GM12892 (cell line): Measurements from ENCODE around the gene PCDHB10. TPM values are rescaled to one million over a fixed set of nuclear protein-coding genes. Genes with fewer than 3 reads are reported as not detected.
"Not testable (repeated sequence)": the region's sequence is repeated elsewhere in the genome, so short reads cannot be mapped to it uniquely, and the experiment has no call there.

ENCODE experiments used
- DNase-seq: peaks from one replicate; pipeline ENCODE4 v3.0.0; 2011; ENCODE audit not compliant: insufficient read length
- FAIRE-seq: peaks from 2 replicates; lab custom pipeline; 2011; peaks lifted over from hg19 to GRCh38; lab: Jason Lieb, UNC
- POLR2A ChIP-seq: IDR thresholded peaks from 2 replicates; pipeline ENCODE4 v1.6.1; 2011; ENCODE audit warnings: low read depth, low read length, control low read depth
- POLR2AphosphoS5 ChIP-seq: IDR thresholded peaks from 2 replicates; pipeline ENCODE4 v1.6.1; 2011; ENCODE audit warnings: low read depth, low read length, control low read depth
- TAF1 ChIP-seq: IDR thresholded peaks from 2 replicates; pipeline ENCODE4 v1.6.1; 2011; ENCODE audit warnings: low read depth, mild to moderate bottlenecking, control low read depth, low read length, borderline replicate concordance
- polyA plus RNA-seq: library from polyadenylated mRNA; unstranded; fragments of >200 nt; gene quantifications from one replicate; pipeline ENCODE4 v1.2.1, GENCODE V29; 2012; ENCODE audit warnings: missing spikeins, inconsistent platforms; ENCODE audit not compliant: missing spikeins

Gene PCDHB10
- not detected for polyA plus RNA-seq

DNA sequence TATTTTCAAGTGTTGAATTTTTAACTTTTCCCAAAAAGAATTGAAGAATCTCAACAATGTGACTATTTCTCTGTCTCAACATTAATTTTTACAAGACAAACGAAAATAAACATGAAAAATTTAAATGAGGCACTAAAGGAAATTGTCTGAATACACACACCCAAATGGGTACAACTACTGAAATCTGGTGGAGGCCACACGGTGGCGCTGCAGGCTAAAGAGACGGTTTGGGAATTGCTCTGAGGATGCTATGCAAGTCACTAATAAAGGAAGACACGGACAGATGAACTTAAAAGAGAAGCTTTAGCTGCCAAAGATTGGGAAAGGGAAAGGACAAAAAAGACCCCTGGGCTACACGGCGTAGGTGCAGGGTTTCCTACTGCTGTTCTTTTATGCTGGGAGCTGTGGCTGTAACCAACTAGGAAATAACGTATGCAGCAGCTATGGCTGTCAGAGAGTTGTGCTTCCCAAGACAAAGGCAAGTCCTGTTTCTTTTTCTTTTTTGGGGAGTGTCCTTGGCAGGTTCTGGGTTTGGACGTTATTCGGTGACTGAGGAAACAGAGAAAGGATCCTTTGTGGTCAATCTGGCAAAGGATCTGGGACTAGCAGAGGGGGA, at the start of gene PCDHB10:
PCDHB10 (plus strand) TSS at position 244 of the 616 bp plus-strand sequence; CDS start at position 444, 200 bp downstream.
- FAIRE-seq (no peak), DNase-seq (no peak)
- TF ChIP-seq POLR2A: no peak
- no peak for TF ChIP-seq TAF1
- TF ChIP-seq POLR2AphosphoS5: no peak

DNA sequence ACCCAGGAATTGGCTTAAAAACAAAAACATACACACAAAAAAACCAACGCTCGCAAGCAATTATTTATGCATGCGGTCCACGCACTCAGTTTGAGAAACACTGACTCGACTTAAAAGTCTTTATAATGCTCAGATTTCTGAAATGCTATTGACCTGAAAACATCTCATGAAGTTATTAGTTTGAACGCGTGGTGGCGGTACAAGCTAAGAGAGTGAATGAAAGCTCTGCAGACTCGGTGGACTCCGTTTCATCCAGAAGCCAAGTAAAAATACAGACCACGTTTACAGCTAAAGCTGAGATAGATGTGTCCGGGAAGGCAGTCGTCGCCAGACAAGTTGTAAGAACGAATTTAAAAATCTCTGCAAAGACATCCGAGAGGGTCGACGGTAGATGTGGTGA, 42.3 kb upstream of the PCDHB10 start, which contains the start of gene PCDHB6:
PCDHB6 (plus strand) TSS at position 246 of the 400 bp plus-strand sequence. CDS start 201 bp downstream, outside the sequence.
- DNase-seq (no peak), FAIRE-seq (no peak)
- no peak for TF ChIP-seq POLR2AphosphoS5
- no peak for TF ChIP-seq POLR2A
- TF ChIP-seq TAF1: no peak

DNA sequence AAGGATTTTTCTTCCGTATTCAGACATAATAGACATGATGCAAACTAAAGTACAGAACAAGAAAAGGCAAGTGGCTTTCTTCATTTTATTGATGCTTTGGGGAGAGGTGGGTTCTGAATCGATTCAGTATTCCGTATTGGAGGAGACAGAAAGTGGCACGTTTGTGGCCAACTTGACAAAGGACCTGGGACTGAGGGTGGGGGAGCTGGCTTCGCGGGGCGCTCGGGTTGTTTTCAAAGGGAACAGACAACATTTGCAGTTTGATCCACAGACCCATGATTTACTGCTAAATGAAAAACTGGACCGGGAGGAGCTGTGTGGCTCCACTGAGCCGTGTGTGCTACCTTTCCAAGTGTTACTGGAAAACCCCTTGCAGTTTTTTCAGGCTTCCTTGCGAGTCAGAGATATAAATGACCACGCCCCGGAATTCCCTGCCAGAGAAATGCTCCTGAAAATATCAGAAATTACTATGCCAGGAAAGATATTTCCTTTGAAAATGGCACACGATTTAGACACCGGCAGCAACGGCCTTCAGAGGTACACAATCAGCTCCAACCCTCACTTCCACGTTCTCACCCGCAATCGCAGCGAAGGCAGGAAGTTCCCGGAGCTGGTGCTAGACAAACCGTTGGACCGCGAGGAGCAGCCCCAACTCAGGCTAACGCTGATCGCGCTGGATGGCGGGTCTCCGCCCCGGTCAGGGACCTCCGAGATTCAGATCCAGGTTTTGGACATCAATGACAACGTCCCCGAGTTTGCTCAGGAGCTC, 41.7 kb upstream of the PCDHB10 start:
- DNase-seq (no peak), FAIRE-seq (no peak)
- TF ChIP-seq POLR2AphosphoS5: no peak
- TF ChIP-seq TAF1: no peak
- no peak for TF ChIP-seq POLR2A

DNA sequence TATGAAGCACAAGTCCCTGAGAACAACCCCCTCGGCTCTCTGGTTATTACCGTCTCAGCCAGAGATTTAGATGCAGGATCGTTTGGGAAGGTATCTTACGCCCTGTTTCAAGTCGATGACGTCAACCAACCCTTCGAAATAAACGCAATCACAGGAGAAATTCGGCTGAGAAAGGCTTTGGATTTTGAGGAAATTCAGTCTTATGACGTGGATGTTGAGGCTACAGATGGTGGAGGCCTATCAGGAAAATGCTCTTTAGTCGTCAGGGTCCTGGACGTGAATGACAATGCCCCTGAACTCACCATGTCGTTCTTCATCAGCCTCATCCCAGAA, 41.2 kb upstream of the PCDHB10 start:
- FAIRE-seq (no peak), DNase-seq (no peak)
- TF ChIP-seq POLR2A (no peak), POLR2AphosphoS5 (no peak), TAF1 (no peak)

DNA sequence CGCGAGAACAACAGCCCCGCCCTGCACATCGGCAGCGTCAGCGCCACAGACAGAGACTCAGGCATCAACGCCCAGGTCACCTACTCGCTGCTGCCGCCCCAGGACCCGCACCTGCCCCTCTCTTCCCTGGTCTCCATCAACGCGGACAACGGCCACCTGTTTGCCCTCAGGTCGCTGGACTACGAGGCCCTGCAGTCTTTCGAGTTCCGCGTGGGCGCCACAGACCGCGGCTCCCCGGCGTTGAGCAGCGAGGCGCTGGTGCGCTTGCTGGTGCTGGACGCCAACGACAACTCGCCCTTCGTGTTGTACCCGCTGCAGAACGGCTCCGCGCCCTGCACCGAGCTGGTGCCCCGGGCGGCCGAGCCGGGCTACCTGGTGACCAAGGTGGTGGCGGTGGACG, 40.5 kb upstream of the PCDHB10 start:
- not testable (repeated sequence) for DNase-seq, FAIRE-seq

DNA sequence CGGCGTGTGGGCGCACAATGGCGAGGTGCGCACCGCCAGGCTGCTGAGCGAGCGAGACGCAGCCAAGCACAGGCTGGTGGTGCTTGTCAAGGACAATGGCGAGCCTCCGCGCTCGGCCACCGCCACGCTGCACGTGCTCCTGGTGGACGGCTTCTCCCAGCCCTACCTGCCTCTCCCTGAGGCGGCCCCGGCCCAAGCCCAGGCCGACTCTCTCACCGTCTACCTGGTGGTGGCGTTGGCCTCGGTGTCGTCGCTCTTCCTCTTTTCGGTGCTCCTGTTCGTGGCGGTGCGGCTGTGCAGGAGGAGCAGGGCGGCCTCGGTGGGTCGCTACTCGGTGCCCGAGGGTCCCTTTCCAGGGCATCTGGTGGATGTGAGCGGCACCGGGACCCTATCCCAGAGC, 40.1 kb upstream of the PCDHB10 start:
- not testable (repeated sequence) for FAIRE-seq, DNase-seq

DNA sequence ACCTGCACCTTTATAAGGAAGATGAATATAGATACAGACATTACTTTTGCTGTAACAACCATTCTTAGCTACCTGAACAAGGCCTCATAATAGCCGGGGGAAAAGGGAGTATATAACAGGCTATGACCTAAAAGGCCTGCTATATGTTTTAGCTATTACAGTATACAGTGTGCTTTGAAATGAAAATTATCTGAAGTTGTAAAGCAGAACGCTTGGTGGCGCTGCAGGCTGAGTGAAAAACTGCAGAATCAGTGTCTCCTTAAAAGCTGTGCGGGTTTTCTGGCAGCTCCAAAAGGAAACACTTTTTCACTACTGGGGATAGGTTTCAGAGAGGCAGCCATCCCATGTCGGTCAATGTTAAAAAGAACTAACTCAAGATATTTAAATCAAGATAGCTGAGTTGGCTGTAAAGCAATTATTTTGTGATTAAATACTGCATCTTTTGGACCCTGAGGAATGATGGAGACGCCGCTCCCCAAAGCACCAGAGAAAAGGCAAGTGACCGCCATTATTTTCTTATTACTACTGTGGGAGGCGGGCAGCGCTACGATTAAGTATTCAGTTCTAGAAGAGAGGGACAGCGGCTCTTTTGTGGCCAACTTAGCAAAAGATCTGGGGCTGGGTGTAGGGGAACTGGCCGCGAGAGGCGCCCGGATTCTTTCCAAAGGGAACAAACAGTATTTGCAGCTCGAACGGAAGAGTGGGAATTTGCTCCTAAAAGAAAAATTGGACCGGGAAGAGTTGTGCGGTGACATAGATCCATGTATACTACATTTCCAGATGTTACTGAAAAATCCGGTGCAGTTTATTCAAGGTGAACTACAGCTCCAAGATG, 36.4 kb upstream of the PCDHB10 start:
- DNase-seq: no peak
- TF ChIP-seq TAF1 (no peak), POLR2A (no peak), POLR2AphosphoS5 (no peak)
- no peak for FAIRE-seq

DNA sequence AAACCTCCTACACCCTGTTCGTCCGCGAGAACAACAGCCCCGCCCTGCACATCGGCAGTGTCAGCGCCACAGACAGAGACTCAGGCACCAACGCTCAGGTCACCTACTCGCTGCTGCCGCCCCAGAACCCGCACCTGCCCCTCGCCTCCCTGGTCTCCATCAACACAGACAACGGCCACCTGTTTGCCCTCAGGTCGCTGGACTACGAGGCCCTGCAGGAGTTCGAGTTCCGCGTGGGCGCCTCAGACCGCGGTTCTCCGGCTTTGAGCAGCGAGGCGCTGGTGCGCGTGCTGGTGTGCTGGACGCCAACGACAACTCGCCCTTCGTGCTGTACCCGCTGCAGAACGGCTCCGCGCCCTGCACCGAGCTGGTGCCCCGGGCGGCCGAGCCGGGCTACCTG, 34.8 kb upstream of the PCDHB10 start:
- FAIRE-seq, DNase-seq: not testable (repeated sequence)

DNA sequence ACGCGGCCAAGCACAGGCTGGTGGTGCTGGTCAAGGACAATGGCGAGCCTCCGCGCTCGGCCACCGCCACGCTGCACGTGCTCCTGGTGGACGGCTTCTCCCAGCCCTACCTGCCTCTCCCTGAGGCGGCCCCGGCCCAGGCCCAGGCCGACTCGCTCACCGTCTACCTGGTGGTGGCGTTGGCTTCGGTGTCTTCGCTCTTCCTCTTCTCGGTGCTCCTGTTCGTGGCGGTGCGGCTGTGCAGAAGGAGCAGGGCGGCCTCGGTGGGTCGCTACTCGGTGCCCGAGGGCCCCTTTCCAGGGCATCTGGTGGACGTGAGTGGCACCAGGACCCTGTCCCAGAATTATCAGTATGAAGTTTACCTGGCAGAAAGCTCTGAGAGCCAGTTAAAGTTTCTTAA, 34.3 kb upstream of the PCDHB10 start:
- not testable (repeated sequence) for FAIRE-seq

DNA sequence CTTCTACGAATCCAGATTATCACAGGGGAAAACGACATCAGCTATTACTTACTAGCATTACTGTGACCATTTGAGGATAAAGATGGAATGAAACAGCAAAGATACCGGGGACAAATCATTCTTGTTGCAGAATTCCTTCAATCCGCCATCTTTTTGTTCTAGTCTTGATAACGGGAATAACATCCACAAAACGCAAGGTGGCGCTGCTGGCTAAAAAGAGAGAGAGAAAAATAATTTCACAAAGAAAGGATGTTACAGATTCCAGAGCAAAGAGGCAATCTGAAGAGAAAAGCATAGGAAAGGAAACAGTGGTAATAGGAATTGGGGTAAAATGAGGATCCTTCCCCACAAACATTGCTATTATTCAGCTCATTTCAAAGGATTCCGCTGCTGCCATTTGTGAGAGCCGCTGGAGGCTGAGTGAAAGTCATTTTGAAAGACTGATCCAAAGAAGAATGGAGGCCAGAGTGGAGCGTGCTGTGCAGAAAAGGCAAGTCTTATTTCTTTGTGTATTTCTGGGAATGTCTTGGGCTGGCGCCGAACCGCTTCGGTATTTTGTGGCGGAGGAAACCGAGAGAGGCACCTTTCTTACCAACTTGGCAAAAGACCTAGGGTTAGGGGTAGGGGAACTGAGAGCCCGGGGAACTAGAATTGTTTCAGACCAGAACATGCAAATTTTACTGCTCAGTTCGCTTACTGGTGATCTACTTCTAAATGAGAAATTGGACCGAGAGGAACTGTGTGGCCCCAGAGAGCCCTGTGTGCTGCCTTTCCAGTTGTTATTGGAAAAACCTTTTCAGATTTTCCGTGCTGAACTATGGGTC, 19.6 kb upstream of the PCDHB10 start, which contains the start of gene PCDHB7:
PCDHB7 (plus strand) TSS at position 264 of the 824 bp plus-strand sequence; CDS start at position 456, 192 bp downstream.
- DNase-seq (no peak), FAIRE-seq (no peak)
- no peak for TF ChIP-seq POLR2AphosphoS5
- no peak for TF ChIP-seq TAF1
- no peak for TF ChIP-seq POLR2A

More for the DNA sequence above, 34.3 kb upstream of the PCDHB10 start:
- DNase-seq: not testable (repeated sequence)

DNA sequence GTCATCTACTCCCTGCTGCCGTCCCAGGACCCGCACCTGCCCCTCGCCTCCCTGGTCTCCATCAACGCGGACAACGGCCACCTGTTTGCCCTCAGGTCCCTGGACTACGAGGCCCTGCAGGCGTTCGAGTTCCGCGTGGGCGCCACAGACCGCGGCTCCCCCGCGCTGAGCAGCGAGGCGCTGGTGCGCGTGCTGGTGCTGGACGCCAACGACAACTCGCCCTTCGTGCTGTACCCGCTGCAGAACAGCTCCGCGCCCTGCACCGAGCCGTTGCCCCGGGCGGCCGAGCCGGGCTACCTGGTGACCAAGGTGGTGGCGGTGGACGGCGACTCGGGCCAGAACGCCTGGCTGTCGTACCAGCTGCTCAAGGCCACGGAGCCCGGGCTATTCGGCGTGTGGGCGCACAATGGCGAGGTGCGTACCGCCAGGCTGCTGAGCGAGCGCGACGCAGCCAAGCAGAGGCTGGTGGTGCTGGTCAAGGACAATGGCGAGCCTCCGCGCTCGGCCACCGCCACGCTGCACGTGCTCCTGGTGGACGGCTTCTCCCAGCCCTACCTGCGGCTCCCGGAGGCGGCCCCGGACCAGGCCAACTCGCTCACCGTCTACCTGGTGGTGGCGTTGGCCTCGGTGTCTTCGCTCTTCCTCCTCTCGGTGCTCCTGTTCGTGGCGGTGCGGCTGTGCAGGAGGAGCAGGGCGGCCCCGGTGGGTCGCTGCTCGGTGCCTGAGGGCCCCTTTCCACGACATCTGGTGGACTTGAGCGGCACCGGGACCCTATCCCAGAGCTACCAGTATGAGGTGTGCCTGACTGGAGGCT, 17.7 kb upstream of the PCDHB10 start:
- DNase-seq, FAIRE-seq: not testable (repeated sequence)
